C4-2B (cell line): ENCODE measurements around the gene TAAR5.

Experiments used
- CTCF ChIP-seq: fragments of 450-650 bp; conservative IDR thresholded peaks from 2 replicates; pipeline ENCODE4 v1.5.1; 2017; ENCODE audit warnings: mild to moderate bottlenecking
- ZFX ChIP-seq: fragments of 450-650 bp; IDR thresholded peaks from 2 replicates; pipeline ENCODE4 v1.6.1; 2017

GRCh38 chr6:132544826-132545225, 44.7 kb downstream of the TAAR5 start:
- TF ChIP-seq CTCF: no peak
- TF ChIP-seq ZFX: no peak
